SK-N-SH (cell line): Measurements from ENCODE around the gene SORBS1. TPM values are rescaled to one million over a fixed set of nuclear protein-coding genes. Genes with fewer than 3 reads are reported as not detected.

Experiments
- CTCF ChIA-PET: fragments of 300-600, 350-600 bp; formaldehyde crosslinking; extraction: SDS; loops from one replicate; lab custom pipeline; 2021; lab: Yijun Ruan, JAX
- POLR2A ChIA-PET: fragments of 350-600 bp; sonication (Branson Sonifier 250); formaldehyde crosslinking; extraction: SDS; loops from one replicate; lab custom pipeline; 2020; ENCODE audit warnings: antibody characterized with exemption, inconsistent platforms; lab: Yijun Ruan, JAX
- DNase-seq: peaks from one replicate; pipeline ENCODE4 v3.0.0; 2012
- H2AFZ ChIP-seq: fragments of 200-600 bp; sonication (generic); 2 replicates; pipeline ENCODE4 v1.8.1; 2016; ENCODE audit warnings: antibody characterized with exemption, mild to moderate bottlenecking, low read depth
- H3F3A ChIP-seq: fragments of 200-600 bp; sonication (generic); replicated peaks from 2 replicates; pipeline ENCODE3; 2016; ENCODE audit warnings: antibody characterized with exemption, mild to moderate bottlenecking; ENCODE audit not compliant: insufficient read depth
- H3K27ac ChIP-seq, 2 experiments: fragments of 200-500 bp in 1 of 2; fragments of 200-600 bp in 1 of 2; sonication (Bioruptor generic) in 1 of 2; sonication (generic), shearing (Covaris generic) in 1 of 2; 2 replicates each; pipeline versions ENCODE4 v1.5.1 to v1.6.1; 2014 to 2016; ENCODE audit warnings: low read depth in 2 of 2, inconsistent platforms in 1 of 2, low read length in 1 of 2, mild to moderate bottlenecking in 1 of 2, mixed read lengths in 1 of 2
- H3K27me3 ChIP-seq: fragments of 200-600 bp; sonication (generic), shearing (Covaris generic); 2 replicates; pipeline ENCODE4 v1.6.1; 2016; ENCODE audit warnings: mixed run types; ENCODE audit not compliant: insufficient read depth
- H3K36me3 ChIP-seq, 2 experiments: fragments of 200-500 bp in 1 of 2; fragments of 200-600 bp in 1 of 2; sonication (Bioruptor generic) in 1 of 2; sonication (generic) in 1 of 2; replicated peaks in 1 of 2; 2 replicates each; pipeline versions ENCODE3 to v1.5.1; 2014 to 2016; ENCODE audit warnings: low read length in 1 of 2, mild to moderate bottlenecking in 1 of 2; ENCODE audit not compliant: insufficient read depth in 2 of 2, control insufficient read depth in 1 of 2
- H3K4me1 ChIP-seq, 2 experiments: fragments of 200-500 bp in 1 of 2; fragments of 200-600 bp in 1 of 2; sonication (Bioruptor generic) in 1 of 2; sonication (generic), shearing (Covaris generic) in 1 of 2; 2 replicates each; pipeline versions ENCODE4 v1.5.1 to v1.6.1; 2014 to 2016; ENCODE audit warnings: low read depth in 1 of 2, low read length in 1 of 2, mixed run types in 1 of 2; ENCODE audit not compliant: insufficient read depth in 2 of 2, control insufficient read depth in 1 of 2
- H3K4me2 ChIP-seq: fragments of 200-600 bp; sonication (generic), shearing (Covaris generic); 2 replicates; pipeline ENCODE4 v1.6.1; 2017; ENCODE audit warnings: mixed run types
- H3K4me3 ChIP-seq, 2 experiments: fragments of 200-500 bp in 1 of 2; fragments of 200-600 bp in 1 of 2; sonication (Bioruptor generic) in 1 of 2; sonication (generic), shearing (Covaris generic) in 1 of 2; 2 replicates each; pipeline versions ENCODE4 v1.5.1 to v1.8.1; 2014 to 2016; ENCODE audit warnings: low read depth in 2 of 2, inconsistent platforms in 1 of 2, low read length in 1 of 2, mild to moderate bottlenecking in 1 of 2, mixed read lengths in 1 of 2, moderate library complexity in 1 of 2
- H3K79me2 ChIP-seq: fragments of 200-600 bp; sonication (generic); 2 replicates; pipeline ENCODE4 v1.8.1; 2017; ENCODE audit warnings: mild to moderate bottlenecking; ENCODE audit not compliant: insufficient read depth
- H3K9ac ChIP-seq: fragments of 200-600 bp; sonication (generic); 2 replicates; pipeline ENCODE4 v1.6.1; 2017; ENCODE audit warnings: mixed run types
- H3K9me2 ChIP-seq: fragments of 200-600 bp; sonication (generic); 2 replicates; pipeline ENCODE4 v1.6.1; 2017; ENCODE audit warnings: mixed run types
- H3K9me3 ChIP-seq: fragments of 200-600 bp; sonication (generic); 2 replicates; pipeline ENCODE4 v1.6.1; 2017; ENCODE audit warnings: mixed run types, mild to moderate bottlenecking, moderate library complexity
- H4K20me1 ChIP-seq: fragments of 200-600 bp; sonication (generic); 2 replicates; pipeline ENCODE4 v1.6.1; 2017; ENCODE audit warnings: mild to moderate bottlenecking, mixed run types; ENCODE audit not compliant: insufficient read depth
- CHD2 ChIP-seq: fragments of 150-350 bp; IDR thresholded peaks from 2 replicates; pipeline ENCODE4 v1.6.1; 2018; ENCODE audit warnings: low read length; ENCODE audit not compliant: partially characterized antibody
- EP300 ChIP-seq, 2 experiments: IDR thresholded peaks; 2 replicates each; pipeline versions ENCODE4 v1.4.0 to v1.6.1; 2012; ENCODE audit warnings: borderline replicate concordance in 1 of 2, low read depth in 1 of 2, low read length in 1 of 2
- EZH2phosphoT487 ChIP-seq: fragments of 200-600 bp; sonication (generic); IDR thresholded peaks from 2 replicates; pipeline ENCODE4 v1.6.1; 2017; ENCODE audit warnings: low read depth, mixed run types, mild to moderate bottlenecking, antibody characterized with exemption, moderate library complexity, borderline replicate concordance
- FOSL2 ChIP-seq: IDR thresholded peaks from 2 replicates; pipeline ENCODE4 v1.4.0; 2012; ENCODE audit warnings: low read depth, mild to moderate bottlenecking, moderate library complexity, borderline replicate concordance
- GATA2 ChIP-seq: sonication (generic); formaldehyde crosslinking; IDR thresholded peaks from 2 replicates; pipeline ENCODE4 v1.5.0; 2020; ENCODE audit warnings: mild to moderate bottlenecking, missing genetic modification reagents
- JUND ChIP-seq: IDR thresholded peaks from 2 replicates; pipeline ENCODE4 v1.4.0; 2012
- MEF2A ChIP-seq: IDR thresholded peaks from 2 replicates; pipeline ENCODE4 v1.4.0; 2012; ENCODE audit warnings: low read depth, borderline replicate concordance
- MXI1 ChIP-seq: IDR thresholded peaks from 2 replicates; pipeline ENCODE4 v1.6.1; 2012; ENCODE audit warnings: mild to moderate bottlenecking, low read depth, low read length, improper control_type of control experiment
- NFIC ChIP-seq: IDR thresholded peaks from 2 replicates; pipeline ENCODE4 v1.4.0; 2012; ENCODE audit warnings: borderline replicate concordance
- PBX3 ChIP-seq: IDR thresholded peaks from 2 replicates; pipeline ENCODE4; 2012
- POLR2AphosphoS5 ChIP-seq: IDR thresholded peaks from 2 replicates; pipeline ENCODE4 v1.6.1; 2012; ENCODE audit warnings: low read depth, low read length
- SIN3A ChIP-seq: IDR thresholded peaks from 2 replicates; pipeline ENCODE4 v1.6.1; 2012; ENCODE audit warnings: low read depth, mild to moderate bottlenecking, low read length, moderate library complexity, borderline replicate concordance
- SMC3 ChIP-seq: IDR thresholded peaks from 2 replicates; pipeline ENCODE4 v1.6.1; 2012; ENCODE audit warnings: low read depth, low read length, improper control_type of control experiment
- TAF1 ChIP-seq: IDR thresholded peaks from 2 replicates; pipeline ENCODE4 v1.6.1; 2012; ENCODE audit warnings: low read depth, mild to moderate bottlenecking, low read length, moderate library complexity, borderline replicate concordance
- USF2 ChIP-seq: fragments of 150-350 bp; IDR thresholded peaks from 2 replicates; pipeline ENCODE4 v1.6.1; 2017; ENCODE audit warnings: antibody characterized with exemption, low read length, low read depth, borderline replicate concordance
- WGBS: methylation state at CpG from one replicate; pipeline ENCODE4 v1.1.6; 2017; ENCODE audit warnings: low lambda C conversion rate; 5-methylcytosine and 5-hydroxymethylcytosine counted together
- polyA plus RNA-seq, 3 experiments: library from polyadenylated mRNA; depleted of rRNA; stranded (reverse); fragments of >200 nt; gene quantifications; 2 replicates each; pipeline ENCODE4 v1.2.3, GENCODE V29; 2012
- TF ChIP-seq, protein P1 (sequence below): fragments of 200-600 bp; sonication (generic); IDR thresholded peaks from 2 replicates; pipeline ENCODE4 v1.6.1; 2017; ENCODE audit warnings: antibody characterized with exemption, mild to moderate bottlenecking, moderate library complexity
- TF ChIP-seq, protein P2 (sequence below): IDR thresholded peaks from 2 replicates; pipeline ENCODE4 v1.4.0; 2012; ENCODE audit warnings: low read depth
- TF ChIP-seq, protein P3 (sequence below): fragments of 150-350 bp; IDR thresholded peaks from 2 replicates; pipeline ENCODE4 v1.6.1; 2016; ENCODE audit warnings: mild to moderate bottlenecking, low read depth, low read length

Gene SORBS1
- polyA plus RNA-seq, 1 of the 3 experiments (the other 2 are of a cell fraction), result 0.36 TPM

- DNase-seq, result no peak
- H3K27ac ChIP-seq, result no peak overlapping the region
- no peaks in the 10 kb centered on the region for H3K27me3 ChIP-seq
- H3K4me2 ChIP-seq, result no peak overlapping the region
- no peak overlapping the region for H2AFZ ChIP-seq
- no peak for TF ChIP-seq EP300 (IDR thresholded peaks at IDR 0.05; ENCODE audit: borderline replicate concordance in 1 of 2, low read depth in 1 of 2, low read length in 1 of 2)
- TF ChIP-seq NFIC, result no peak
- TF ChIP-seq FOSL2, result no peak
- TF ChIP-seq, protein P1, sequence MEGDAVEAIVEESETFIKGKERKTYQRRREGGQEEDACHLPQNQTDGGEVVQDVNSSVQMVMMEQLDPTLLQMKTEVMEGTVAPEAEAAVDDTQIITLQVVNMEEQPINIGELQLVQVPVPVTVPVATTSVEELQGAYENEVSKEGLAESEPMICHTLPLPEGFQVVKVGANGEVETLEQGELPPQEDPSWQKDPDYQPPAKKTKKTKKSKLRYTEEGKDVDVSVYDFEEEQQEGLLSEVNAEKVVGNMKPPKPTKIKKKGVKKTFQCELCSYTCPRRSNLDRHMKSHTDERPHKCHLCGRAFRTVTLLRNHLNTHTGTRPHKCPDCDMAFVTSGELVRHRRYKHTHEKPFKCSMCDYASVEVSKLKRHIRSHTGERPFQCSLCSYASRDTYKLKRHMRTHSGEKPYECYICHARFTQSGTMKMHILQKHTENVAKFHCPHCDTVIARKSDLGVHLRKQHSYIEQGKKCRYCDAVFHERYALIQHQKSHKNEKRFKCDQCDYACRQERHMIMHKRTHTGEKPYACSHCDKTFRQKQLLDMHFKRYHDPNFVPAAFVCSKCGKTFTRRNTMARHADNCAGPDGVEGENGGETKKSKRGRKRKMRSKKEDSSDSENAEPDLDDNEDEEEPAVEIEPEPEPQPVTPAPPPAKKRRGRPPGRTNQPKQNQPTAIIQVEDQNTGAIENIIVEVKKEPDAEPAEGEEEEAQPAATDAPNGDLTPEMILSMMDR, result no peak
- TF ChIP-seq JUND, result no peak
- TF ChIP-seq SMC3, result no peak
- TF ChIP-seq PBX3, result no peak
- TF ChIP-seq, protein P2, sequence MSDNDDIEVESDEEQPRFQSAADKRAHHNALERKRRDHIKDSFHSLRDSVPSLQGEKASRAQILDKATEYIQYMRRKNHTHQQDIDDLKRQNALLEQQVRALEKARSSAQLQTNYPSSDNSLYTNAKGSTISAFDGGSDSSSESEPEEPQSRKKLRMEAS, result no peak
- TF ChIP-seq MXI1, result no peak
- no peak for TF ChIP-seq SIN3A
- TF ChIP-seq CHD2, result no peak
- TF ChIP-seq, protein P3, sequence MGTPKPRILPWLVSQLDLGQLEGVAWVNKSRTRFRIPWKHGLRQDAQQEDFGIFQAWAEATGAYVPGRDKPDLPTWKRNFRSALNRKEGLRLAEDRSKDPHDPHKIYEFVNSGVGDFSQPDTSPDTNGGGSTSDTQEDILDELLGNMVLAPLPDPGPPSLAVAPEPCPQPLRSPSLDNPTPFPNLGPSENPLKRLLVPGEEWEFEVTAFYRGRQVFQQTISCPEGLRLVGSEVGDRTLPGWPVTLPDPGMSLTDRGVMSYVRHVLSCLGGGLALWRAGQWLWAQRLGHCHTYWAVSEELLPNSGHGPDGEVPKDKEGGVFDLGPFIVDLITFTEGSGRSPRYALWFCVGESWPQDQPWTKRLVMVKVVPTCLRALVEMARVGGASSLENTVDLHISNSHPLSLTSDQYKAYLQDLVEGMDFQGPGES, result no peak
- TF ChIP-seq POLR2AphosphoS5, result no peak
- TF ChIP-seq USF2, result no peak
- no peak for TF ChIP-seq MEF2A
- TF ChIP-seq TAF1, result no peak
- no peak for TF ChIP-seq EZH2phosphoT487
- no peak for TF ChIP-seq GATA2 (CRISPR knock-in tag)
- ChIA-PET CTCF (interaction anchor here (1.1 to 2.7 kb wide), 3 partner anchors 19 to 38 kb away, joined by 3 to 8 read pairs (median 3); no protein-coding TSS in a partner anchor), POLR2A (no interaction called here)
- no peaks in the 10 kb centered on the region; a peak in 1 of 4 replicates for H3K4me1 ChIP-seq
- H4K20me1 ChIP-seq, result no peaks in the 10 kb centered on the region
- H3F3A ChIP-seq, result no peaks in the 10 kb centered on the region
- no peak overlapping the region for H3K9ac ChIP-seq
- no peaks in the 10 kb centered on the region for H3K79me2 ChIP-seq
- WGBS, result 50% methylated on average over 1 of the region's 1 CpG
- no peaks in the 10 kb centered on the region for H3K9me2 ChIP-seq
- H3K36me3 ChIP-seq, result no peaks in the 10 kb centered on the region
- no peaks in the 10 kb centered on the region for H3K9me3 ChIP-seq
- H3K4me3 ChIP-seq, result no peak overlapping the region
These were observed 83.0 kb downstream of the SORBS1 start for GRCh38 chr10:95478185-95478584.
